Panc1 (cell line): ENCODE results near the gene PSD4. TPM values are rescaled to one million over a fixed set of nuclear protein-coding genes. Genes with fewer than 3 reads are reported as not detected.

Experiments used
- ATAC-seq: fragments of 200-7000 bp; cut with Tn5 transposase; 2 replicates; pipeline ENCODE4 v1.9.1; 2020; ENCODE audit warnings: mild to moderate bottlenecking, moderate library complexity
- BruUV-seq: library from RNA; stranded (reverse); fragments of 400-500 nt; replicated peaks from 2 replicates; lab custom pipeline; 2021; lab: Mats Ljungman, UMichigan
- CTCF ChIA-PET: fragments of 300-600 bp; sonication (Branson Sonifier 250); formaldehyde crosslinking; loops from one replicate; lab custom pipeline; 2022; ENCODE audit warnings: antibody characterized with exemption; lab: Charles Lee
- POLR2A ChIA-PET: fragments of 300-600 bp; sonication (Branson Sonifier 250); formaldehyde crosslinking; loops from one replicate; lab custom pipeline; 2022; ENCODE audit warnings: antibody characterized with exemption; lab: Charles Lee
- DNase-seq: peaks from one replicate; pipeline ENCODE4 v3.0.0-alpha.2; 2010; ENCODE audit warnings: low read depth, low spot score
- H3K27ac ChIP-seq: 2 replicates; pipeline ENCODE4 v1.5.1; 2011; ENCODE audit warnings: mild to moderate bottlenecking, low read length, inconsistent platforms
- H3K27me3 ChIP-seq: fragments of 200-500 bp; sonication (Bioruptor generic); 2 replicates; pipeline ENCODE4 v1.6.0; 2014; ENCODE audit warnings: low read length, inconsistent platforms; ENCODE audit not compliant: control insufficient read depth, insufficient read depth
- H3K36me3 ChIP-seq: fragments of 200-500 bp; sonication (Bioruptor generic); 2 replicates; pipeline ENCODE4 v1.5.1; 2014; ENCODE audit warnings: inconsistent platforms, mild to moderate bottlenecking, low read length, moderate library complexity; ENCODE audit not compliant: control insufficient read depth, insufficient read depth
- H3K4me1 ChIP-seq: 2 replicates; pipeline ENCODE4 v1.5.1; 2011; ENCODE audit warnings: inconsistent platforms, mild to moderate bottlenecking, low read length, moderate library complexity; ENCODE audit not compliant: control insufficient read depth, insufficient read depth
- H3K4me3 ChIP-seq, 2 experiments: 2 replicates each; pipeline ENCODE4 v1.5.1; 2011 to 2012; ENCODE audit warnings: low read depth in 2 of 2, low read length in 2 of 2, mild to moderate bottlenecking in 2 of 2, inconsistent platforms in 1 of 2, moderate library complexity in 1 of 2
- H3K9me3 ChIP-seq: fragments of 200-500 bp; sonication (Bioruptor generic); 2 replicates; pipeline ENCODE4 v1.5.1; 2014; ENCODE audit warnings: low read depth, mild to moderate bottlenecking, inconsistent platforms, low read length, moderate library complexity; ENCODE audit not compliant: control insufficient read depth, insufficient read depth
- CTCF ChIP-seq: fragments of 450-650 bp; IDR thresholded peaks from 2 replicates; pipeline ENCODE4 v1.5.1; 2017; ENCODE audit warnings: mild to moderate bottlenecking
- POLR2AphosphoS5 ChIP-seq: IDR thresholded peaks from 2 replicates; pipeline ENCODE4 v1.6.1; 2012; ENCODE audit warnings: mild to moderate bottlenecking, low read depth, low read length, moderate library complexity
- REST ChIP-seq, 2 experiments: IDR thresholded peaks; 2 replicates each; pipeline ENCODE4 v1.6.1; 2011 to 2012; ENCODE audit warnings: low read depth in 2 of 2, control low read depth in 1 of 2, low read length in 1 of 2, mild to moderate bottlenecking in 1 of 2, moderate library complexity in 1 of 2; ENCODE audit not compliant: insufficient read depth in 1 of 2
- SIN3A ChIP-seq: IDR thresholded peaks from 2 replicates; pipeline ENCODE4 v1.6.1; 2012; ENCODE audit warnings: low read depth, mild to moderate bottlenecking, low read length, moderate library complexity, borderline replicate concordance; ENCODE audit not compliant: insufficient read depth
- TCF7L2 ChIP-seq: IDR thresholded peaks from 2 replicates; pipeline ENCODE4 v1.6.1; 2011; ENCODE audit warnings: mild to moderate bottlenecking, low read depth, low read length, inconsistent platforms
- in situ Hi-C: cut with HindIII; loops from 2 replicates; pipeline ENCODE4 v1.10.0; 2016; ENCODE audit warnings: low sequenced_read_pairs, low pct_unique_long_range_greater_than_20kb
- intact Hi-C: fragments of 100-400 bp; cut with micrococcal nuclease; formaldehyde crosslinking; loops from one replicate; pipeline ENCODE4 v1.10.0; 2022; ENCODE audit not compliant: unreplicated experiment
- total RNA-seq: library from RNA; stranded (reverse); gene quantifications from one replicate; pipeline ENCODE4 v1.2.1, GENCODE V29; 2021; ENCODE audit not compliant: unreplicated experiment

The PSD4 gene
- total RNA-seq, 1 experiment from 2014 or later = 3.6 TPM

- in situ Hi-C loops = no loop called here
- no peak overlapping the region for H3K4me3 ChIP-seq
- DNase-seq (no peak), ATAC-seq (no peak)
- H3K27me3 ChIP-seq = no peaks in the 10 kb centered on the region
- H3K36me3 ChIP-seq = no peaks in the 10 kb centered on the region; the same call in 1 of the 2 replicates
- BruUV-seq = no TSS peak
- CTCF ChIA-PET = interaction anchor here (0.5 kb wide), 1 partner anchor 96 kb away, joined by 3 read pairs; no protein-coding TSS in a partner anchor
- H3K4me1 ChIP-seq = no peaks in the 10 kb centered on the region
- POLR2A ChIA-PET = no interaction called here
- intact Hi-C loops = no loop called here
- H3K9me3 ChIP-seq = no peaks in the 10 kb centered on the region
- no peak overlapping the region for H3K27ac ChIP-seq
- TF ChIP-seq REST (IDR thresholded peaks at IDR 0.05; ENCODE audit: insufficient read depth in 1 of 2, low read depth in 2 of 2, low read length in 1 of 2) (no peak), CTCF (no peak), SIN3A (no peak), TCF7L2 (no peak), POLR2AphosphoS5 (no peak)
Measured at GRCh38 chr2:113164215-113164929, 9.4 kb upstream of the PSD4 start.

GRCh38 chr2:113164930-113165585, 8.7 kb upstream of the PSD4 start:
- ATAC-seq = no peak
- TF ChIP-seq REST (IDR thresholded peaks at IDR 0.05; ENCODE audit: insufficient read depth in 1 of 2, low read depth in 2 of 2, low read length in 1 of 2) (no peak), CTCF (no peak), POLR2AphosphoS5 (no peak), TCF7L2 (no peak), SIN3A (no peak)
- CTCF ChIA-PET = interaction anchor here (0.5 to 0.6 kb wide), 2 partner anchors 27 to 95 kb away, joined by 3 read pairs; no protein-coding TSS in a partner anchor

More at GRCh38 chr2:113164930-113165585, 8.7 kb upstream of the PSD4 start:
- in situ Hi-C loops (no loop called here), intact Hi-C loops (no loop called here)
- BruUV-seq = no TSS peak
- Histone ChIP-seq H3K36me3 (no peaks in the 10 kb centered on the region; the same call in 1 of the 2 replicates), H3K4me1 (no peaks in the 10 kb centered on the region), H3K9me3 (no peaks in the 10 kb centered on the region), H3K27ac (no peak overlapping the region), H3K27me3 (no peaks in the 10 kb centered on the region), H3K4me3 (no peak overlapping the region)
- no peak for DNase-seq
- POLR2A ChIA-PET = no interaction called here
